NCI-H460 (cell line): ENCODE results near the gene IHH. TPM values are rescaled to one million over a fixed set of nuclear protein-coding genes. Genes with fewer than 3 reads are reported as not detected.
A peak's percentile ranks its signal among the peaks of the same experiment; 100 is the strongest.

Experiments used
- DNase-seq: peaks from one replicate; pipeline ENCODE4 v3.0.0-alpha.2; 2016; ENCODE audit warnings: low read depth; ENCODE audit errors: extremely low read depth
- total RNA-seq: library from RNA; depleted of rRNA; stranded (reverse); fragments of >200 nt; shearing (Covaris generic); gene quantifications from 2 replicates; pipeline ENCODE4 v1.2.3, GENCODE V29; 2014

Gene IHH
- total RNA-seq, 1 experiment from 2014 or later = not detected

GRCh38 chr2:219078126-219078525 lies 17.4 kb upstream of the IHH start:
- no peak for DNase-seq

- no peak for DNase-seq
These were observed 15.5 kb upstream of the IHH start for GRCh38 chr2:219076253-219076652.

- DNase-seq = peak; percentile 46
These were observed 12.8 kb upstream of the IHH start for GRCh38 chr2:219073413-219074129.

- DNase-seq = no peak
These were observed 12.1 kb upstream of the IHH start for GRCh38 chr2:219072741-219073250.

- DNase-seq = no peak
These were observed 10.6 kb upstream of the IHH start for GRCh38 chr2:219071131-219071816.

- no peak for DNase-seq
These were observed 4.8 kb upstream of the IHH start for GRCh38 chr2:219065484-219065883.

GRCh38 chr2:219062081-219062480 lies 1.4 kb upstream of the IHH start:
- DNase-seq = no peak

- no peak for DNase-seq
These were observed 717 bp downstream of the IHH start for GRCh38 chr2:219059725-219060682.

GRCh38 chr2:219059375-219059724 lies 1.4 kb downstream of the IHH start:
- no peak for DNase-seq

- DNase-seq = no peak
These were observed 2.0 kb downstream of the IHH start for GRCh38 chr2:219058541-219059374.

- DNase-seq = peak; percentile 56
These were observed 2.8 kb downstream of the IHH start for GRCh38 chr2:219057709-219058540.

- DNase-seq = no peak
These were observed 3.6 kb downstream of the IHH start for GRCh38 chr2:219056896-219057708.

GRCh38 chr2:219056176-219056895 lies 4.4 kb downstream of the IHH start:
- DNase-seq = no peak

GRCh38 chr2:219054956-219055903 lies 5.5 kb downstream of the IHH start:
- DNase-seq = no peak

- no peak for DNase-seq
These were observed 11.4 kb downstream of the IHH start for GRCh38 chr2:219049282-219049681.

GRCh38 chr2:219045937-219046550 lies 14.7 kb downstream of the IHH start:
- DNase-seq = peak; percentile 33
